Posterior vena cava (tissue), 2 donors: ENCODE results near the gene TMEM174. TPM values are rescaled to one million over a fixed set of nuclear protein-coding genes. Genes with fewer than 3 reads are reported as not detected.
A peak's percentile ranks its signal among the peaks of the same experiment; 100 is the strongest.

Source experiments
- DNase-seq: peaks from one replicate; pipeline ENCODE4 v3.0.0-alpha.2; 2020; ENCODE audit warnings: low spot score
- intact Hi-C, 2 donors: fragments of 100-400 bp; cut with DNase I; formaldehyde crosslinking; loops; one replicate each; pipeline versions ENCODE4 v1.14.1 to v1.14.2; 2022 to 2023
- total RNA-seq, 2 donors: library from RNA; stranded (reverse); fragmentation: NEBNext Ultra II Directional; extraction: Animal tissue kit (Norgen Biotek cat#: 25700); gene quantifications; one replicate each; pipeline ENCODE4 v1.2.1, GENCODE V29; 2021
- donor health status: DM: yes; HTN: yes; CAD: no.
- donor health status: DM: yes; HTN: yes; CAD: no.

The TMEM174 gene
- total RNA-seq, 2 donors from 2014 or later, result not detected

DNA sequence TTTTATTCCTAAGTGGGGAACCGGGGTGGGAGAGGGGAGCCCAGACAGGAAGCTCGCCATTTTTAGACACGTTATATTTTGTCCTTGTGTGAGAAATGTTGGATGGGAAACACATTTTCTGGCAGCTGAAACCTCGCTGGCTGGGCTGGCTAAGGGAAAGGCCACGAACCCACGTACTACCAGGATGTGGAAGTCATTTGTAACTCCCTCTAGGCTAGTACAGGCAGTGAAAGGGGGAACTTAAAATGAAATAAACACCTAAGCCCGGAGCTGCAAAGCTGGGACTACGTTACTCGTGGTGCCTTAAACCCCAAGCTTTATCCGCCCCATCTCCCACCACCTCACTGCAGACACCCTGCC is 42.5 kb downstream of the TMEM174 start:
- intact Hi-C loops, result loop anchor here (5.0 to 10.0 kb wide), 2 partner anchors 169 to 237 kb away; no protein-coding TSS in a partner anchor
- no peak for DNase-seq

DNA sequence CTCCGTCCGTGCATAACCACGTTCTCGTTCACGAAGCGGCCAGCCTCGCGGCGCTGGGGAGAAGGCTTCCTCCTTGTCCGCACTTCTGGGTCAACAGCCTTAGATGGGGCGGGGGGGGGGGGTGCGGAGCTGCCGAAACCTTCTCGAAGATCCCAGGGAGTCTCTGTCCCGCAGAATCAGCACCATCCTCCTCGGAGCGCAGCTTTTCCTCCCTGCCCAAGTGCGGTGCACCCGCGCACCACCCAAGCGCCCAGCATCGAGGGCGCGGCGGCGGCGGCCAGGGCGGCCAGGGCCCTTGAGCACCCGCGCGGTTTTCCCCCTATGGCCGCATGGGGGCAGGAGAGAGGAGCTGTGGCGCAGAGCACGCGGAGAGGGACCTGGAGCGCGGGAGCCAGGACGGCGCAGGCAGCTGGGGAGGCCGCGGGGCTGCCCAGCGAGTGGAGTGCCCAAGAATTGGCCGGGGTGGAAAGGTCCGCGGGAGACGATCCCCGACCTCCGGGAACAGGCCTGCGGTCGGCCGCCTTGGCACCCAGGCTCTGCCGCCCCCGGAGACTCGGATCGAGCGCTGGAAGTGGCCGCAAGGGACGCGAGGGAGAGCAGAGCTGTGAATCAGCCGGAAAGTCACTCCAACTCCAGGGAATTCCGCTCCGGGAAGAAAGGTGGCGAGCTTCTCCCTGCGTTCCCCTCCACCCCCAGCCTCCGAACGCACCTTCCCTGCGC is 43.1 kb downstream of the TMEM174 start:
- intact Hi-C loops, result loop anchor here (5.0 to 10.0 kb wide), 2 partner anchors 169 to 236 kb away; no protein-coding TSS in a partner anchor

DNA sequence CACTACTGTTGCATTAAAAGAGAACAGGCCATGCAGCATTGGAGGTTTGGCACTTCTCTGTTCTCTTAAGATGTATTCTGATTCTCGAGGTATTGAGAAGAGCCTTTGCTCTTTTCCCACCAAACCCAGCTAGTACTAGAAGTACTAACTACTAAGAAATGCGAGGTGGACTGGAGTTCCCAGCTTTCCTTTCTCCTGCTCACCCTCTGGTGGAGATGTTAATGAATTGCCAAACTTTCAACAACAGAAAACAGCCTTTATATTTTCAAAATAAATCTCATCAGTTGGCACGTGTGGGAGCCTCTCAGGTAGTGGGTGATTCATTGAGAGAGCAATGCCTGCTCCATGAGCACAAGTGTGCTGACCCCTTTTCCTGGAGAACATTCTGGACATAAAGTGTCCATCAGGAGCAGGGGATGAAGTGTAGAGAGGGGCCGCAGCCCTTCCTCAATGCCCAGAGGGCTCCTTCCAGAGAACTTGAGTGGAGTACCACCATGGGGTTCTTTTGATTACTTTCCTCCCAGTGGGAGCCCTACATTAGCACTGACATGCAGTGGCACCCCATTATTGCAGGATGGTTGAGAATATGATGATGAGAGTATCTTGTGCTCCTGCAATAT is 45.7 kb downstream of the TMEM174 start:
- intact Hi-C loops, result loop anchor here (5.0 to 10.0 kb wide), 2 partner anchors 166 to 234 kb away; no protein-coding TSS in a partner anchor
- DNase-seq, result no peak

More for the DNA sequence above, 43.1 kb downstream of the TMEM174 start:
- peak; percentile 94 for DNase-seq

DNA sequence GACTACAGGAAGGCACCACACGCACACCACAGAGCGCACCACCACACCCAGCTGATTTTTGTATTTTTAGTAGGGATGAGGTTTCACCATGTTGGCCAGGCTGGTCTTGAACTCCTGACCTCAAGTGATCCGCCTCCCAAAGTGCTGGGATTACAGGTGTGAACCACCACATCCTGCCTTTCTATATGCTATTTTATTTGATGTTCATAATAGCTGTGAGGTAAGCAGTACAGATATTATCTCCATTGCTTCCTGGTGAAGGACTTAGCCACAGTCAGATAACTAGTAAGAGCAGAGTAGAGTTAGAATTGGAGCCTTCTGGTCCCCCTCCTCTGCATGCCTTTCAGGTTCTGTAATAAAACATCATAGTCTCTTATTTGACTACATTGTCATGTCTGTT is 46.3 kb downstream of the TMEM174 start:
- peak; percentile 55 for DNase-seq
- intact Hi-C loops, result loop anchor here (5.0 to 10.0 kb wide), 2 partner anchors 165 to 233 kb away; no protein-coding TSS in a partner anchor

DNA sequence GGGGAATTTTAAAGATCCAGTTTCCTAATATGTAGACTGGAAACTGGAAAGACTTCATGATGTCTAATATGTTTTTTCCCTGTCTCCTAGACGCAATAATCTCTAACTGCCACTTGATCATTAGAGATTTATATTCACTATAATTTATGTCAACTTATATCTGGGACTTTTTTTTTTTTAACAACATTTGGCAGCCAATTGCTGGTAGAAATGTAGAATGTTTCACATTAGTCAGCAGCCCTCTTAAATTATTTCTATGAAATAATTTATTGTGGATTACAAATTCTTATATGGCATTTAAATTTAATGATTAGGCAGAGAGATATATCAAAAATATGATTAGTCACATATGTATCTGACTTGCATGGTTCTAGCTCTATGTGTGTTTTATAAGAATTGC is 48.2 kb downstream of the TMEM174 start:
- intact Hi-C loops, result no loop called here
- no peak for DNase-seq

DNA sequence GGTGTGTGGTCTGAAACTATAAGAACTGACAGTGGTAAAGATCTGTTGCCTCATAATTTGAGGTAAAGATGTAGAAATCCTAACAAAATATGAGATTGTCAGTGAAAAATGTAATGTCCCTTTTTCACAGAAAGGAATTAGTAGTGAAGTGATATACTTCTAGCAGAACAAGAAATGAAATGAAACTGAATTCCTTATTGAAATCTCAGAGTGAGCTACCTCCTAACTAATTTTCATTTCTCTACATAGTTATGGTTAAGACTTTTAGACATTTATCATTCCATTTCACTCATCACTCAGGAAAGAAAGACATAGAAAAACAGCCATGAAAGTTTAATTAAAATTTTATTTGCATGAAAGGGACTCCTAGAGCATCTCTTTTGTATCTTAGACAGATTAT is 48.7 kb downstream of the TMEM174 start:
- no peak for DNase-seq
- intact Hi-C loops, result no loop called here

DNA sequence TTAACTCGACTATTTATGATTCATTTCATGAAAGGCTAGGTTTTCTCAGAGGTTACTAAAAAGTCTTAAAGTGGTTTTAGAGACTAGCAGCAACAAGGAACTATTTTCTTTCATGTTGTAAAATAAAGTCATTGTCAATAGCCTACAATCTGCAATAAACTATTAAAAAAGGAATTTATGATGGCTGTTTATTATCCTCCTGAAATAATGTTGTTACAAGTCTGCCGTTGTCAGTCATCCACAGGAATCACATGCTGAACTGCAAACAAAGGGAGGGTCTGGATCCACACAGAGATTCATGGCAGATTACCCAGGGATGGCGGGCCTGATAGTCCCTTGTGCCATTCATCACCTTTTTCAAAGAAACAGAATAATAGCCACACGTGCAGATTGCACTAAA is 49.2 kb downstream of the TMEM174 start:
- intact Hi-C loops, result no loop called here
- DNase-seq, result no peak

Other genes with a start within 250 kb of the TMEM174 start
- gene FCHO2, start 217.2 kb upstream of the TMEM174 start, total RNA-seq, result 10 to 100 TPM; 31.0 to 37.7 TPM
- under 1 TPM in 1 of 2 donors, not detected in 1; 0.14 TPM for gene TMEM171, start 52.6 kb upstream of the TMEM174 start, total RNA-seq